GM12878 (cell line): ENCODE measurements around the gene GNA14.

Experiments
- CBX5 ChIP-seq: sonication (generic); IDR thresholded peaks from 2 replicates; pipeline ENCODE4 v1.6.1; 2016; ENCODE audit warnings: low read depth, moderate library complexity, mild to moderate bottlenecking, inconsistent platforms
- CTCF ChIP-seq, 3 experiments: IDR thresholded peaks in 2 of 3; conservative IDR thresholded peaks in 1 of 3; 2 replicates each; pipeline ENCODE4 v1.5.1; 2011; ENCODE audit warnings: low read depth in 3 of 3, low read length in 3 of 3, mild to moderate bottlenecking in 3 of 3, control low read depth in 2 of 3, moderate library complexity in 2 of 3, inconsistent platforms in 1 of 3, mixed read lengths in 1 of 3; ENCODE audit not compliant: control insufficient read depth in 2 of 3, insufficient read depth in 1 of 3; ENCODE audit errors: extremely low read depth in 1 of 3
- ETV6 ChIP-seq, 2 experiments: fragments of 450-650 bp in 1 of 2; IDR thresholded peaks in 1 of 2; conservative IDR thresholded peaks in 1 of 2; 2 replicates each; pipeline ENCODE4 v1.6.1; 2014; ENCODE audit warnings: antibody characterized with exemption in 1 of 2, borderline replicate concordance in 1 of 2, low read depth in 1 of 2, mild to moderate bottlenecking in 1 of 2, moderate library complexity in 1 of 2
- MLLT1 ChIP-seq: fragments of 450-650 bp; IDR thresholded peaks from 2 replicates; pipeline ENCODE4 v1.6.1; 2016; ENCODE audit warnings: mild to moderate bottlenecking
- POLR2A ChIP-seq: IDR thresholded peaks from 2 replicates; pipeline ENCODE4 v1.6.1; 2011; ENCODE audit warnings: low read depth, mild to moderate bottlenecking, low read length
- POLR2AphosphoS2 ChIP-seq: IDR thresholded peaks from 2 replicates; pipeline ENCODE4 v1.6.1; 2011; ENCODE audit warnings: low read depth, mild to moderate bottlenecking, low read length, improper control_type of control experiment, moderate library complexity
- POLR2AphosphoS5 ChIP-seq: IDR thresholded peaks from 2 replicates; pipeline ENCODE4 v1.6.1; 2011; ENCODE audit warnings: mild to moderate bottlenecking, low read length, inconsistent platforms
- REST ChIP-seq: IDR thresholded peaks from 2 replicates; pipeline ENCODE4 v1.6.1; 2012; ENCODE audit warnings: mild to moderate bottlenecking, low read depth, low read length
- SREBF1 ChIP-seq: IDR thresholded peaks from 2 replicates; pipeline ENCODE4 v1.6.1; 2012; ENCODE audit warnings: mild to moderate bottlenecking, low read length
- TAF1 ChIP-seq: IDR thresholded peaks from 2 replicates; pipeline ENCODE4 v1.6.1; 2011; ENCODE audit warnings: mild to moderate bottlenecking, low read depth, low read length, borderline replicate concordance
- TCF12 ChIP-seq: IDR thresholded peaks from 2 replicates; pipeline ENCODE4 v1.6.1; 2011; ENCODE audit warnings: low read depth, mild to moderate bottlenecking, low read length
- USF2 ChIP-seq: IDR thresholded peaks from 2 replicates; pipeline ENCODE4 v1.6.1; 2011; ENCODE audit warnings: low read depth, low read length, improper control_type of control experiment, borderline replicate concordance
- ZNF274 ChIP-seq: IDR thresholded peaks from one replicate; pipeline ENCODE4 v1.8.0; 2011; ENCODE audit not compliant: insufficient read length, insufficient read depth
- ZNF384 ChIP-seq: IDR thresholded peaks from 2 replicates; pipeline ENCODE4 v1.6.1; 2012; ENCODE audit warnings: low read depth, mild to moderate bottlenecking, low read length, improper control_type of control experiment, borderline replicate concordance

GRCh38 chr9:77474936-77475335 is 173.2 kb downstream of the GNA14 start:
- TF ChIP-seq USF2 (no peak), POLR2AphosphoS5 (no peak), REST (no peak), SREBF1 (no peak), ETV6 (conservative IDR thresholded peaks at IDR 0.05 in 1 of 2, IDR thresholded peaks at IDR 0.05 in 1 of 2; ENCODE audit: borderline replicate concordance in 1 of 2, low read depth in 1 of 2) (no peak), MLLT1 (no peak), CTCF (IDR thresholded peaks at IDR 0.05 in 2 of 3, conservative IDR thresholded peaks at IDR 0.05 in 1 of 3; ENCODE audit: control insufficient read depth in 2 of 3, extremely low read depth in 1 of 3, insufficient read depth in 1 of 3, low read depth in 3 of 3, low read length in 3 of 3) (no peak), ZNF274 (no peak), CBX5 (no peak), TAF1 (no peak), POLR2A (no peak), TCF12 (no peak), POLR2AphosphoS2 (no peak), ZNF384 (no peak)
